HG03097 (cell line): ENCODE measurements around the gene ABI3BP.

Experiments used
- ATAC-seq: cut with Tn5 transposase; IDR thresholded peaks from one replicate; pipeline ENCODE4 v1.9.1; 2021; ENCODE audit not compliant: unreplicated experiment, low FRiP score

ABI3BP gene

GRCh38 chr3:100753846-100754245 is 239.4 kb downstream of the ABI3BP start:
- no peak for ATAC-seq

- ATAC-seq = no peak
Measured at GRCh38 chr3:100748967-100749366, 244.3 kb downstream of the ABI3BP start.

DNA sequence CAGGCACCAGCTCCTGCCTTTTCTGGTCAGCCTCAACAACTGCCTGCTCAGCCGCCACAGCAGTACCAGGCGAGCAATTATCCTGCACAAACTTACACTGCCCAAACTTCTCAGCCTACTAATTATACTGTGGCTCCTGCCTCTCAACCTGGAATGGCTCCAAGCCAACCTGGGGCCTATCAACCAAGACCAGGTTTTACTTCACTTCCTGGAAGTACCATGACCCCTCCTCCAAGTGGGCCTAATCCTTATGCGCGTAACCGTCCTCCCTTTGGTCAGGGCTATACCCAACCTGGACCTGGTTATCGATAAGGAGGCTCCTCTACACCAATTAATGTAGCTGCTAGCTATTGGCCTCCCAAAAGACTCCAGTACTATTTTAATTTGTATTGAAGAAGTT is 245.0 kb downstream of the ABI3BP start:
- no peak for ATAC-seq

- no peak for ATAC-seq
Measured at GRCh38 chr3:100746092-100746491, 247.1 kb downstream of the ABI3BP start.

DNA sequence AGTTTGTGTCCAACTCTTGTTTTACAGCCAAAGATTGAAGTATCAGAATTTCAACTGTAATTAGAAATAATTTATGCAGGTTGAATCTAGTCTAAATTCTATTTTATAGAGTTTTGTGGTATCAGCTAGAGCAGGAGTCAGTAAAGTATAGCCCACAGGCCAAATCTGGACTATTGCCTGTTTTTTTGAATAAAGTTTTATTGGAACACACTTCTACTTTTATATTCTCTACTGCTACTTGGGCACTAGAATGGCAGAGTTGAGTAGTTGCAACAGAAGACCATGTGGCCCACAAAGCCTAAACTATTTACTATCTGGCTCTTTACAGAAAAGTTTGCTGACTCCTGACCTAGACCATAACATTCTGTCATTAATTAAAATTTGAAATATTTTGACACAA is 247.6 kb downstream of the ABI3BP start:
- ATAC-seq = no peak

- no peak for ATAC-seq
Measured at GRCh38 chr3:100744671-100745070, 248.6 kb downstream of the ABI3BP start.

GRCh38 chr3:100743535-100743934 is 249.7 kb downstream of the ABI3BP start:
- ATAC-seq = no peak

DNA sequence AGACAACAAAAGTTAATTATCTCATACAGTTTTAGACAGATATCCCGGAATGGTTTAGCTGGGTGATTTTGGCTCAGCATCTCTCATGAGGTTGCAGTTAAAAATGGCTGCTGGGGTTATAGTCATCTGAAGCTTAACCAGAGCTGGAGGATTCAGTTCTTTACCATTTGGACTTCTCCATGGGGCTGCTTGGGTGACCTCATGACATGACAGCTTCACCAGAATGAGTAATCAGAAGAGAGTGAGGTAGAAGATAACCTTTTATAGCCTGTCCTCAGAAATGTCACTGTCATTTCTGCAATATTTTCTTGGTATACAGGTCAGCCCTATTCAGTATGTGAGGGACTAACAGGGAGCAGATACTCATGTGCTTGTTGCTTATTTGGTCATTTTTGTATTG is 253.0 kb downstream of the ABI3BP start:
- ATAC-seq = no peak

DNA sequence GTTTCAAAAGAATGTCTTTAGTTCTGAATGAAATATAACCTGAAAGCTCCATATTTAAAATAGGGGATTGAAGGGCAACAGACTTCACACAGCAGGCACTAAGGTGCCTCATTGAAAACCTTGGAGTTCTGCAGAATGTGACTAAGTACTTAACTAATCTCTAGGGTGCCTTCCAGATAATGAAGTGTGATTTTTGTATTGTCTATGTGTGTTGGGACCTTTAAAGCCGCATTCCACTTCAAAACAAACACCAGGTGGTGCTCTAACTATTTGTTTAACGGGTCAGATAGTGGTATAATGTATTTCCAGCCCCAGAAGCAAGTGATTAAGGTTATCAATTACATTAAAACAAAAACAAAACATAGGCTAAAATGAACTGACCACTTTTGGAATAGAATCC is 255.9 kb downstream of the ABI3BP start:
- no peak for ATAC-seq

DNA sequence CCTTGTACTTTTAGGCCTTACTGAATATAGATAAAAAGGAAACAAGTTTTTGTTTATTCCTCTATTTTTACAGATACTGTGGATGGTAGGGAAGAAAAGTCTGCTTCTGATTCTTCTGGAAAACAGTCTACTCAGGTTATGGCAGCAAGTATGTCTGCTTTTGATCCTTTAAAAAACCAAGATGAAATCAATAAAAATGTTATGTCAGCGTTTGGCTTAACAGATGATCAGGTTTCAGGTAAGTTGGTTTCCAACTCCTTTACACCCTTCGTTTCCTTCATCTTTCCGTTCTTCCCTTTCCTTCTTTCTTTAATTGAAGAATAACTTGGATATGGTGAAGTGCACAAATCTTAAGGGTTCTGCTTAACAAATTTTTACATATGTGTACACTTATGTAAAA is 260.8 kb downstream of the ABI3BP start:
- no peak for ATAC-seq

DNA sequence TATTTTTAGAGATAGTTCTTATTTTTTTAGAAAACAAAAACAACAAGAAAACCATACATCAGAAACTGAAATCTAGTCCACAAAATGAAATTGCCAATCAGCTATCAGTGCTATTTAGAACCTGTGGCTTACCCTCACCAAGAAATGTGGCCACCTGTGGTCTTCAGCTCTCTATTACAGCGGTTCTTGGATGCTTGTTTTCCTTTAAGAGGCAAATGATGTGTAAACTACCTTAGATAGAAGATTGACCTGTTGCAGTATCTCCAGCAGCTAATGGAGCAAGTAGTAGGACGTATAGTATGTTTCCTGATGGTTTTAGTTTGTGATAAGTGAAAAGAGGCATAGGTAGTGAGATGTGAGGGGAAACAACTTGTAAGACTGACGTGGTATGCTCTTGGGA is 262.7 kb downstream of the ABI3BP start:
- no peak for ATAC-seq

GRCh38 chr3:100726706-100727105 is 266.5 kb downstream of the ABI3BP start:
- ATAC-seq = no peak

DNA sequence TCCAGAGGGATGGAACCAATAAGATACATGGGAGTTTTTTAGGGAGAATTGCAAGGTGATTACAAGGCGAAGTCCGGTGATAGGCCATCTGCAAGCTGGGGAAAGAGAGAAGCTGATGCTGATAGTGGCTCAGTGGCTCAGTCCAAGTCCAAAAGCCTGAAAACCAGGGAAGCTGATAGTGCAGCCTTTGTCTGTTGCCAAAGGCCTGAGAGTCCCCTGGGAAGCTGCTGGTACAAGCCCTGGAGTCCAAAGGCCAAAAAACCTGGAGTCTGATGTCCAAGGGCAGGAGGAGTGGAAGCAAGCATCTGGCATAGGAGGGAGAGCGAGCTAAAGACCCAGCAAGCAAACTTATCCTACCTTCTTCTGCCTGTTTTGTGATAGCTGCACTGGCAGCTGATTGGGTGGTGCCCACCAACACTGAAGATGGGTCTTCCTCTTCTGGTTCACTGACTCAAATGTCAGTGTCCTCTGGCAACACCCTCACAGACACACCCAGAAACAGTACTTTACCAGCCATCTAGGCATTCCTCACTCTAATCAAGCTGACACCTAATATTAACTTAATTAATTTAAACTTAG is 267.2 kb downstream of the ABI3BP start:
- ATAC-seq = no peak

GRCh38 chr3:100720426-100720825 is 272.8 kb downstream of the ABI3BP start:
- no peak for ATAC-seq

GRCh38 chr3:100719136-100719535 is 274.1 kb downstream of the ABI3BP start:
- ATAC-seq = no peak

DNA sequence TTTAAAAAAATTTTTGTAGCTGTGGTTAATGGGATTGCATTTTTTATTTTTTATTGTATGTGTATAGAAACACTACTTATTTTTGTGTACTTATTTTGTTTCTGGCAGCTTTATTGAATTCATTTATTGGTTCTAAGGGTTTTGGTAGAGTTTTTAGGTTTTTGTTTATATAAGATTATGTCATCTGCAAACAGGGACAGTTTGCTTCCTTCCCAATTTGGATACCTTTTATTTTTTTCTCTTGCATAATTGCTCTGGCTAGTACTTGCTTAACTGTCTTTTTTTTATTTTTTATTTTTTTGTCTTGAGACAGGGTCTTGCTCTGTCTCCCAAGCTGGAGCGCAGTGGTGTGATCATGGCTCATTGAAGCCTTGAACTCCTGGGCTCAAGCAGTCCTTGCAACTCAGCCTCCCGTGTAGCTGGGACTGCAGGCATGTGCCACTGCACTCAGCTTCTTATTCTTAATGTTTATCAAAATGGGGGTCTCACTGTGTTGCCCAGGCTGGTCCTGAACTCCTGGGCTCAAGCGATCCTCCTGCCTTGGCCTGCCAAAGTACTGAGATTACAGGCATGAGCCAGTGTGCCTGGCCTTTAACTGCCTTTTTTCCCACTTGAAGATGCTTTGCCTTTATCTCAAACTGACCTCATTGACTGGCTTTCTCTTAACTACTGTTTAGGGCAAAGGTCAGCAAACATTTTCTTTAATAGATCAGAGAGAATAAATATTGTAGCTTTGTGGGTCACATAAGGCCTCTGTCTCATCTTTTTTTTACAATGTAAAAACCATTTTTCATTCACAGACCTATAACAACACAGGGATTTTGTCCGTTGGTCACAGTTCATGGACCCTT is 275.4 kb downstream of the ABI3BP start:
- no peak for ATAC-seq

DNA sequence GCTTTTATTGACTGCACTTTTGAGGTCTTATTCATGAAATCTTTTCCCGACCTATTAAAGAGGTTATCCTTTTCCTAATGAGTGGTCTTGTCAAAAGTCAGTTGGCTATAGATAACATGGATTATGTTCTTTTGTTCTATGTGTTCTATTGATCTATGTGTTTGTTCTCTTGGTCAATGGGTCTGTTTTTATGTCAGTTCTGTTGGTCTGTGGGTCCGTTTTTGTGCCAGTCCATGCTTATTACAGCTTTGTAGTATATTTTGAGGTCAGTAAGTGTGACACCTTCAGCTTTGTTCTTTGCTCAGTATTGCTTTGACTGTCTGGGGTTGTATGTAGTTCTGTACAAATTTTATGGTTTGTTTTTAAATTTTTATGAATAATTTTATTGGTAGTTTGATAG is 276.2 kb downstream of the ABI3BP start:
- no peak for ATAC-seq

DNA sequence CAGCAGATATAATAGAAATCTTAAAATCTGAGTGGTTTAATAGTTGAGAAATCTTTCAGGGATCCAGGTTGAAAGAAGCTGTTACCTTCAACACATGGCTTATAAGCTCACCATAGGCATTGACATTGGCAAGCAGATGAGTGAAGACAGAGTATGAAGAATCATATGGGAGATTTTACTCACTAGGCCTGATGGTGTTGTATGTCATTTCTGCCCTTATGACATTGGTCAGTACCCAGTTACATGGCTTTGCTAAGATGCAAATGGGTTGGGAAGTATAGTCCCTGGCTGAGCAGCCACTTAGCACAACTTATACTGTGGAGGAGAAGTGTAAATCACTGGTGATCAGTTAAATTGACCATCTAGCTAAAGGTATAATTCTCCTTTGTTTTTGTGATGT is 278.0 kb downstream of the ABI3BP start:
- no peak for ATAC-seq

GRCh38 chr3:100710261-100710968 is 282.8 kb downstream of the ABI3BP start:
- ATAC-seq = peak; percentile 25

GRCh38 chr3:100709842-100710260 is 283.4 kb downstream of the ABI3BP start:
- no peak for ATAC-seq

DNA sequence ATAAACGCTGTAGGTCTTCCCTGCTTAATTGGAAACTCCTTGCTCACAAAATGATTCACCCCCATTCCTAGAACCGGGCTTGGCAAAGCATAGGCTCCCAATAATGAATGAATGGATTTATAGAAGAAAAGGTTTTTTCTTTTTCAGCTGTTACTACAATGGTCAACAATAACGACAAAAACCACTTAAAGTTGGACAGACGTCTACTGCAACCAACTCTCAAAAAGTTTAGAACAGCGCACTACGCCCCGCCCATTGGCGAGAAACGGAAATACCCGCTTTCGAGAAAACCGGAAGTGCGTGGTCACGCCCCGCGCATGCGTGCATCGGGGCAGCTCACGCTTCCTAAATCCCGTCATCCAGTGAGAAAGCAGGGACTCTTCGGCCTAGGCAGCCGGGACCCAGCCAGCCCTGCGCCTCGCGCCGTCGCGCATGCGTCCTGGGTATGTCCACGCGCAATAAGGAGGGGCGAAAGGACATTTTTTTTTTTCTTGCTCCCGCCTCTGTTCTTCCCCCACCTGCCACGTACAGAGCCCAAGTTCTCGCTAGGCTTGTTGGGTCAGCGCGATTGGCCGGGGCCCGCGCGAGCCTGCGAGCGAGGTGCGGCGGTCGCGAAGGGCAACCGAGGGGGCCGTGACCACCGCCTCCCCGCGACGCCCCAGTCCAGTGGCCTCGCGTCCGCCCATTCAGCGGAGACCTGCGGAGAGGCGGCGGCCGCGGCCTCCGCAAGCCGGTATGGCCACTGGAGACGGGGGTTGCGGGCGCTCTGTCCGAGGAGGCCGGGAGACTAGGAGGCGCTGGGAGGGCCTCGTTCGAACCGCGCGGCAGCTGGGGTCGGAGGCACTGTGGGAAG is 284.0 kb downstream of the ABI3BP start, which contains the start of gene TFG:
Gene TFG (plus strand): TSS at position 506 of the 853 bp plus-strand sequence. CDS start 4,192 bp downstream, outside the sequence.
- ATAC-seq = peak; percentile 95
